Measurements from ENCODE around the gene TNIP2.

GRCh38 chr4:2786152-2786671 lies 30.1 kb upstream of the TNIP2 start:
- no peak for TF ChIP-seq TCF7L2 (IDR thresholded peaks at IDR 0.05; ENCODE audit: borderline replicate concordance, extremely low read depth, insufficient read depth, insufficient read length)
- no peak for TF ChIP-seq CTCF (IDR thresholded peaks at IDR 0.05 in 2 of 3, conservative IDR thresholded peaks at IDR 0.05 in 1 of 3; ENCODE audit: borderline replicate concordance in 1 of 3, insufficient read depth in 1 of 3, low read depth in 2 of 3, low read length in 2 of 3)
- TF ChIP-seq ZFX (IDR thresholded peaks at IDR 0.05) = no peak
- no peak for TF ChIP-seq FOSL1 (IDR thresholded peaks at IDR 0.05; ENCODE audit: low read depth)
- no peak for TF ChIP-seq POLR2A (IDR thresholded peaks at IDR 0.05; ENCODE audit: borderline replicate concordance, extremely low read depth, insufficient read depth, insufficient read length)
- TF ChIP-seq, protein P1, sequence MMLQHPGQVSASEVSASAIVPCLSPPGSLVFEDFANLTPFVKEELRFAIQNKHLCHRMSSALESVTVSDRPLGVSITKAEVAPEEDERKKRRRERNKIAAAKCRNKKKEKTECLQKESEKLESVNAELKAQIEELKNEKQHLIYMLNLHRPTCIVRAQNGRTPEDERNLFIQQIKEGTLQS (IDR thresholded peaks at IDR 0.05) = no peak
- TF ChIP-seq RAD21 (IDR thresholded peaks at IDR 0.05; ENCODE audit: low read depth) = no peak
- TF ChIP-seq SRF (IDR thresholded peaks at IDR 0.05; ENCODE audit: low read depth) = no peak
- no peak for TF ChIP-seq POLR2AphosphoS5 (IDR thresholded peaks at IDR 0.05; ENCODE audit: low read depth, low read length)
- no peak for TF ChIP-seq EZH2 (IDR thresholded peaks at IDR 0.05)

Data from HCT116 (cell line).